GM18519 (cell line): ENCODE data around the gene BMF.
"Not testable (repeated sequence)": the region's sequence is repeated elsewhere in the genome, so short reads cannot be mapped to it uniquely, and the experiment has no call there.

Experiments used
- ATAC-seq: cut with Tn5 transposase; IDR thresholded peaks from one replicate; pipeline ENCODE4 v1.9.1; 2021; ENCODE audit warnings: mild to moderate bottlenecking, moderate library complexity; ENCODE audit not compliant: unreplicated experiment, low FRiP score

Gene BMF

GRCh38 chr15:40108855-40109735 lies at the start of gene BMF:
Gene BMF, minus strand, starts transcription at chr15:40108879. Its CDS starts 2,793 bp downstream, at chr15:40106086.
- peak; percentile 41 for ATAC-seq

GRCh38 chr15:40157778-40158447 lies 49.2 kb upstream of the BMF start:
- no peak for ATAC-seq

GRCh38 chr15:40155270-40155910 lies 46.7 kb upstream of the BMF start:
- no peak for ATAC-seq

- not testable (repeated sequence) for ATAC-seq
Measured at GRCh38 chr15:40154821-40155220, 46.1 kb upstream of the BMF start.

DNA sequence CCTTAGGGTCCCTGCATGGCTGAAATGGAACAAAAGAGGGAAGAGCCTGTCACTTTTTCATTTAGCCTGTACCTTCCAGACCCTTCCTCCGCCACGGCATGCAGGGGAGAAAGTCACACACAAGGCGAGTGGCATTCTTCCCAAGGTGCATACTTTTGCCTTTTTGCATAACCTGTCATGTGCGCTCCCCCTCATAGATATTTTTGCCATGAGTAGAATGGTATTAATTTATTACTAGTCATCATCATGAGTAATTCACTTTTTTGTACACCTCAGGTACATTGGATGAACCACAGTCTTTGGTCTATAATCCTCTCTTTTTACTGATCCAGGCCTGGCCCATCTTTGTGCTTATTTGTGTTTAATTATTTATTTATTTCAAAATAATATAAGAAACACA lies 43.3 kb upstream of the BMF start:
- ATAC-seq, result no peak

DNA sequence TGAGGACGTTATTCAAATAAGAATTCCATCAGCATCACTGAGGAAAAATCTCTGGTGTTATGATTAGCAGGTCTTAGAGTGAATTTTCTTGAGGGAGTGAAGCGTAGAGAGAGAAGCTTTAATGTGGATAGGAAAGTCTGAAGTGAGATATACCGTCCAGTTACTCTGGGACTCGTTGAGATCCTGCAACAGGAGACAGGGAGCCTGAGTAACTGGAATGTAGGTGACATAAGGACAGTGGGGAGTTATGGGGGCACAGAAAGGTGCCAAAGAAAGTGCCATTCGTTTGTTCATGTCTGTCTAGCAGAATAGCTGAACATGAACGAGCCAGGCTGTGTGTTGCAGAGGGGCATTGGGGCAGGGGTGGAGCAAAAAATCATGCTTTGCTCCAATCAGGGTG lies 42.8 kb upstream of the BMF start:
- ATAC-seq, result no peak

- no peak for ATAC-seq
Measured at GRCh38 chr15:40150163-40150925, 41.7 kb upstream of the BMF start.

DNA sequence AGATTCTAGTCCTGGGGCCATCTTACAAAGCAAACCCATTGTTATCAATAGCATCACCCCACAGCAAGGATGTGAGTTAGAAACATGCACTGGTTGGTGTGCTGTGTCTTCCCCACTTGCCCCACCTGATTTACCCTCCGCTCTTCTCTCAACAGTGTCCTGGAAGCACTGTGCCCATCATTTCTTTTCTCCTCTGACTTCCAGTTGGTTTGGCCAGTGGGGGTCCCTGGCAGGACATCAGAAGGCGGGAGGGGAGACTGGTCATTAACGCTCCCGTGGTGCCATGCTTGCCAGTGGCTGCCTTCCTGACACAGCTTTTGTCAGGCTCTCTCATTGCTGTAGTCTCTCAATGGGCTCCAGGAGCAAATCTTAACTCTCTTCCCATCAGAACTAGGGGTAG lies 40.7 kb upstream of the BMF start:
- ATAC-seq, result no peak

DNA sequence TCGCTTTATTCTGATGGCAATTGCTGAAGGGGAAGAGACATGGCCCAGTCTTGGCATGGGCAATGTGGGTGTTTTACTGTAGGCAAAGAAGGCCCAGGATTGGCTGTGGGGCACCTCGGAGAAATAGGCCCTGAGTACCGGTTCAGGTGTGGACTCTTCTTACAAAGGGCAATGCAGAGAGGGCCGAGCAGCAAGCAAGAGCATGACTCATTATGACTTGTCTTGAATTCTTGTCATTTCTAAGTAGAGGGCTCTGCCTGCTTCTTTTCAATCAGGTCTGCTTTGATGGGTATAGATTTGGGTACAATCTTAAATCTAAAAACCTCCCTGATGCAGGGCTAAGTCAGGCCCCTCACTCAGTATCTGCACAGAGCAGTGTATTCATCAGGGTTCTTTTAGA lies 37.4 kb upstream of the BMF start:
- ATAC-seq, result no peak

- ATAC-seq, result no peak
Measured at GRCh38 chr15:40142428-40142827, 33.7 kb upstream of the BMF start.

- not testable (repeated sequence) for ATAC-seq
Measured at GRCh38 chr15:40138201-40138570, 29.5 kb upstream of the BMF start.

- no peak for ATAC-seq
Measured at GRCh38 chr15:40137303-40138200, 28.9 kb upstream of the BMF start.

GRCh38 chr15:40136470-40137302 lies 28.0 kb upstream of the BMF start:
- ATAC-seq, result no peak

GRCh38 chr15:40135846-40136450 lies 27.3 kb upstream of the BMF start:
- not testable (repeated sequence) for ATAC-seq

DNA sequence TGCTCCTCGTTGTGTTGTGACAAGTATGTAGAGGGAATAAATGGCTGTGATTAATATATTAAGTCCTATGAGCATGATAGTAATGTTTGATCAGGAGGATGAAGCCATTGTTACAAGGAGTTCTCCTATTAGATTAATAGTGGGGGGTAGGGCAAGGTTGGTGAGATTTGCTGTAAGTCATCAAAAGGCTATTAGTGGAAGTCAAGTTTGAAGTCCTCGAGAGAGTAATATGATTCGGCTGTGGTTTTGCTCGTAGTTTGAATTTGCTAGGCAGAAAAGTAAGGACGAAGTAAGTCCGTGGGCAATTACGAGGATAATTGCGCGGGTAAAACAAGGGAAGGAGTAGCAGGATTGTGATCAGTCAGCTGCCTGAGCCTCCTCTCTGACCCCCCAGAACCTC lies 26.2 kb upstream of the BMF start:
- ATAC-seq, result no peak

- ATAC-seq, result no peak
Measured at GRCh38 chr15:40133544-40133943, 24.9 kb upstream of the BMF start.

DNA sequence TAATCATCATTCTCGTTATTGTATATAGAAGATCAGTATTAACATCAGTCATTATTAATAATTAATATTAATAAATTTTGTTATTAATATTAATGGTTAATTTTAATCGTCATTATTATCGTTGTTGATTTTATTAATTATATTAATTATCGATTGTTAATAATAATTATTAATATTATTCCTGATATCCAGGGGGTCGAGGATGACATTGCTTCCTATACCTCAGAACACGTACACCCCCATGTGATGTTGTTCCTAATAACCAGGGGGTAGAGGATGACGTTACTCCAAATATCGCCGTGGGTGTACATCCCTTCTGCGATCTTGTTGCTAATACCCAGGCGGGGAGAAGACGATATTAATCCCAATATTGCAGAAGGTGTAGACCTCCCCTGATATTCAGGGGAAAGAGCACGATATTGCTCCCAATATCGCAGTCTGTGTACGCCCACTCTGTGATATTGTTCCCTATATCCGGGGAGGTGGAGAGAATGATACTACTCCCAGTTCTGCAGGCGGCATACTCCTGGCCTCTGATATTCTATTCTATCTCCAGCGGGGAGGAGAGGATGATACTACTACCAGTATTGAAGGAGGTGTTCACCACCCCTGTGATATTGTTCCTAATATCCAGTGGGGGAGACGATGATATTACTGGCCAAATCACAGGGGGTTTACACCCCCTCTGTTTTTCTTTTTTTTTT lies 22.3 kb upstream of the BMF start:
- no peak for ATAC-seq

DNA sequence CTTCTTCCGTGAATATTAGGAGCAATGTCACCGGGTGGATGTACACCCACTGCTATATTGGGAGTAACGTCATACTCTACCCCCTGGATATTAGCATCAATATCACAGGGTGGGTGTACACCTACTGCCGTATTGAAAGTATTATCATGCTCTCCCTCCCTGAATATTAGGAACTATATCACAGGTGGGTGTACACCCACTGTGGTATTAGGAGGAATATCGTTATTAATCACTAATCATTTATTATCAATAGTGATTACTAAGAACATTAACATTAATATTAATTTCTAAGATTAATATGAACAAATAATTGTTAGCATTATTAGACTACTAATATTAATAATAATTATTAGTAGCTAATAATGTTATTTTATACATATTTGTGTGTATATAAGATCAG lies 21.4 kb upstream of the BMF start:
- ATAC-seq, result no peak
